ENCODE results near the gene TBC1D9.

DNA sequence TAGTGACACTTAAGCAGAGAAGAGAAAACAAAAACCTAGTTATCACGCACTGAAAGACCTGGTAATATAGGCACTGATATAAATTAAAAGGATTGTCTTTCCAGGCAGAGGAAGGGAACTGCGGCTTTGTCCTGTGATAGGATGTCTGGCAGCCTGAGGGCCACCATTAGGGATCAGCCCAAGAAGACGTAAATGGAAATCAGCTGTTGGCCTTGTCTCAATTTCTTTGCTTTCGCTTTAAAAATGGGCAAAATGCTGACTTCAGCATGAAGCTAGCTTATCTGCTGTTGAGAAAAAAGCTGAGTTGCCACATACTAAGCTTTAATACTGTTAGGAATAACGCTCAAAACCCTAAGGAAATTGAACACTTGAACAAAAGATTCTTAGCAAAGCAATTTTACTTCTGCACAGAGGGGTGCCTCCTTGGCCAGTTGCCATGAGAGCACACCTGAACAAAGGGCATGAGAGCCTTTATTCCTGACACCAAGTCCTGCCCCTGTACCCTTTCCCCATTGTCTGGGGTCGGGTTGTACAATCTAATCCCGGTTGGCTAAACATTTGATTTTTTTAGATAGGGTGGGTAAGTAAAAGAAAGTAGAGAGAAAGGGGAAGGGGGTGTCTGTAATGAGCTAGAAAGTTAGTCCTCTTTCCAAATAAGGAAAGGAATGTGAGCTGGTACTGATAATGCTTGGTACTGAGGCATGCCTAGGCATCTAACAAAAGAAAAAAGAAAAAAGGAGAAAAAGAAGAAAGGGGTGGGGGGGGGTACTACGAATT, 102.3 kb downstream of the TBC1D9 start:
- no peak for TF ChIP-seq ZFX (IDR thresholded peaks at IDR 0.05; ENCODE audit: borderline replicate concordance)
- TF ChIP-seq, protein P1, sequence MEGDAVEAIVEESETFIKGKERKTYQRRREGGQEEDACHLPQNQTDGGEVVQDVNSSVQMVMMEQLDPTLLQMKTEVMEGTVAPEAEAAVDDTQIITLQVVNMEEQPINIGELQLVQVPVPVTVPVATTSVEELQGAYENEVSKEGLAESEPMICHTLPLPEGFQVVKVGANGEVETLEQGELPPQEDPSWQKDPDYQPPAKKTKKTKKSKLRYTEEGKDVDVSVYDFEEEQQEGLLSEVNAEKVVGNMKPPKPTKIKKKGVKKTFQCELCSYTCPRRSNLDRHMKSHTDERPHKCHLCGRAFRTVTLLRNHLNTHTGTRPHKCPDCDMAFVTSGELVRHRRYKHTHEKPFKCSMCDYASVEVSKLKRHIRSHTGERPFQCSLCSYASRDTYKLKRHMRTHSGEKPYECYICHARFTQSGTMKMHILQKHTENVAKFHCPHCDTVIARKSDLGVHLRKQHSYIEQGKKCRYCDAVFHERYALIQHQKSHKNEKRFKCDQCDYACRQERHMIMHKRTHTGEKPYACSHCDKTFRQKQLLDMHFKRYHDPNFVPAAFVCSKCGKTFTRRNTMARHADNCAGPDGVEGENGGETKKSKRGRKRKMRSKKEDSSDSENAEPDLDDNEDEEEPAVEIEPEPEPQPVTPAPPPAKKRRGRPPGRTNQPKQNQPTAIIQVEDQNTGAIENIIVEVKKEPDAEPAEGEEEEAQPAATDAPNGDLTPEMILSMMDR (IDR thresholded peaks at IDR 0.05): no peak

All from 22Rv1 (cell line).